Measurements from ENCODE around the gene FBXL17.

The FBXL17 gene

GRCh38 chr5:107868650-107869409 is 513.1 kb downstream of the FBXL17 start:
- DNase-seq (ENCODE audit: low read depth in 4 of 4, low spot score in 1 of 4) = no peak

GRCh38 chr5:107867266-107867665 is 514.6 kb downstream of the FBXL17 start:
- no peak for DNase-seq (ENCODE audit: low read depth in 4 of 4, low spot score in 1 of 4)

- DNase-seq (ENCODE audit: low read depth in 4 of 4, low spot score in 1 of 4) = no peak
Observed at GRCh38 chr5:107864793-107865192, 517.1 kb downstream of the FBXL17 start.

- DNase-seq (ENCODE audit: low read depth in 4 of 4, low spot score in 1 of 4) = no peak
Observed at GRCh38 chr5:107863125-107863524, 518.8 kb downstream of the FBXL17 start.

GRCh38 chr5:107861565-107861964 is 520.3 kb downstream of the FBXL17 start:
- no peak for DNase-seq (ENCODE audit: low read depth in 4 of 4, low spot score in 1 of 4)

- no peak for DNase-seq (ENCODE audit: low read depth in 4 of 4, low spot score in 1 of 4)
Observed at GRCh38 chr5:107860044-107860443, 521.9 kb downstream of the FBXL17 start.

- DNase-seq (ENCODE audit: low read depth in 4 of 4, low spot score in 1 of 4) = no peak
Observed at GRCh38 chr5:107858788-107859187, 523.1 kb downstream of the FBXL17 start.

GRCh38 chr5:107858324-107858723 is 523.6 kb downstream of the FBXL17 start:
- DNase-seq (ENCODE audit: low read depth in 4 of 4, low spot score in 1 of 4) = no peak

- DNase-seq (ENCODE audit: low read depth in 4 of 4, low spot score in 1 of 4) = no peak
Observed at GRCh38 chr5:107857785-107858184, 524.1 kb downstream of the FBXL17 start.

- no peak for DNase-seq (ENCODE audit: low read depth in 4 of 4, low spot score in 1 of 4)
Observed at GRCh38 chr5:107855171-107855570, 526.7 kb downstream of the FBXL17 start.

- DNase-seq (ENCODE audit: low read depth in 4 of 4, low spot score in 1 of 4) = no peak
Observed at GRCh38 chr5:107853696-107854095, 528.2 kb downstream of the FBXL17 start.

- no peak for DNase-seq (ENCODE audit: low read depth in 4 of 4, low spot score in 1 of 4)
Observed at GRCh38 chr5:107853031-107853430, 528.9 kb downstream of the FBXL17 start.

- DNase-seq (ENCODE audit: low read depth in 4 of 4, low spot score in 1 of 4) = no peak
Observed at GRCh38 chr5:107849118-107849517, 532.8 kb downstream of the FBXL17 start.

GRCh38 chr5:107840592-107840991 is 541.3 kb downstream of the FBXL17 start:
- DNase-seq (ENCODE audit: low read depth in 4 of 4, low spot score in 1 of 4) = no peak

- DNase-seq (ENCODE audit: low read depth in 4 of 4, low spot score in 1 of 4) = no peak
Observed at GRCh38 chr5:107840161-107840560, 541.7 kb downstream of the FBXL17 start.

- DNase-seq (ENCODE audit: low read depth in 4 of 4, low spot score in 1 of 4) = no peak
Observed at GRCh38 chr5:107835096-107835495, 546.8 kb downstream of the FBXL17 start.

GRCh38 chr5:107832746-107833145 is 549.2 kb downstream of the FBXL17 start:
- no peak for DNase-seq (ENCODE audit: low read depth in 4 of 4, low spot score in 1 of 4)

GRCh38 chr5:107831612-107832395 is 550.1 kb downstream of the FBXL17 start:
- DNase-seq (ENCODE audit: low read depth in 4 of 4, low spot score in 1 of 4) = no peak

- DNase-seq (ENCODE audit: low read depth in 4 of 4, low spot score in 1 of 4) = no peak
Observed at GRCh38 chr5:107830750-107831149, 551.1 kb downstream of the FBXL17 start.

- DNase-seq (ENCODE audit: low read depth in 4 of 4, low spot score in 1 of 4) = no peak
Observed at GRCh38 chr5:107826311-107827000, 555.4 kb downstream of the FBXL17 start.

GRCh38 chr5:107824821-107825220 is 557.1 kb downstream of the FBXL17 start:
- DNase-seq (ENCODE audit: low read depth in 4 of 4, low spot score in 1 of 4) = no peak

- no peak for DNase-seq (ENCODE audit: low read depth in 4 of 4, low spot score in 1 of 4)
Observed at GRCh38 chr5:107821288-107821687, 560.6 kb downstream of the FBXL17 start.

All from stimulated activated CD4-positive, alpha-beta T cell treated with anti-CD3 and anti-CD28 coated beads, Interleukin-1b, Interleukin-23, amount 100 ng/mL, for 24 hours (primary cell).